ENCODE data around the gene JOSD2.
A peak's percentile ranks its signal among the peaks of the same experiment; 100 is the strongest.
"Not testable (repeated sequence)": the region's sequence is repeated elsewhere in the genome, so short reads cannot be mapped to it uniquely, and the experiment has no call there.

JOSD2 gene

DNA sequence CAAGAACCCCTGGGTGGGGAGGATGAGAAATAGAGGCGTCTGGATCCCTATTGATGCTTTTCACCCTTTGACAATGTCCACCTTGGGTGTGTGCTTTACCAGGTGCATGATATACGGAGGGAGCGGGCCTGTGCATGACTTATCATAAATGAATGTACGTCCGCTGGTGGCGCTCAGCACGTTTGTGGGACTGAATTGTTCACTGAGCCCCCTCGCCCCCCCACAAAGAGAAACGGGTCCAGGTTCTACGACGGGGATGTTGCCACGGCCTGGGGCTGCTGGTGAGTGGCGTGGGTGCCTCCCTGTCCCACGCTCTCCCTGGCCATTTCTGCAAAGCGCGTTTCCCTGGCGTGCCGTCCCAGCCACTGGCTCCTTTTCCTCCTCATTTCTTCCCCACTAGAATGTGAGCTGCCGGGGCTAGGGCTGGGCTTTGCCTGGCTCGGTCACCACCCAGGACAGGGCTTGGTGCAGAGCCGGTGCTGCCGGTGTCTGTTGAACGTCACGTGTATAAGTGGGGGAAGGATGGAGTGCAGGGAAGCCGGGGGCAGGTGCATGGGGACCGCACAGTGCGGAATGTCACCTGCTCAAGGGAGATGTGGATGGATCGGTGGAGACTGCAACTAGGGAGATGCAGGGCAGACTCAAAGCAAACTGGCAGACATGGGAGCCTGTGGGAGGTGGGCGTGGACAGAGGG is 35.7 kb upstream of the JOSD2 start:
- no peak for DNase-seq

DNA sequence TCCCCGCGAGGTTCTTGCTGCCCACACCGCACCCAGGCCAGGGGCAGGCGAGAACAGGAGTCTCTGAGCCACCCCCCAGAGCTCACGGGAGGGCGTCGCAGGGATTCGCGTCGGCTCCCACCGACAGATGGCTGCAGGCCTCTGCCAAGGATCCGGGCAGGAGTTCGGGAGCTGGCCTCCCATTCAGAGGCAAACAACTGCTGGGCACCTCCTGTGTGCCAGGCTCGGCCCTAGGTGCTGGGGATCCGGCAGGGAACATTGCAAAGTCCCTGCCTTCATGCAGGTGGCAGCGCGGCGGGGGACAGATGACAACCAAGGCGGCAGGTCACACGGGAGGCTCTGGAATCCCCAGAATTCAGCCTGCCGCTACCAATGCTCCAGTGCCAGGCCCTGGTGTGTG is 32.0 kb upstream of the JOSD2 start:
- no peak for DNase-seq

DNA sequence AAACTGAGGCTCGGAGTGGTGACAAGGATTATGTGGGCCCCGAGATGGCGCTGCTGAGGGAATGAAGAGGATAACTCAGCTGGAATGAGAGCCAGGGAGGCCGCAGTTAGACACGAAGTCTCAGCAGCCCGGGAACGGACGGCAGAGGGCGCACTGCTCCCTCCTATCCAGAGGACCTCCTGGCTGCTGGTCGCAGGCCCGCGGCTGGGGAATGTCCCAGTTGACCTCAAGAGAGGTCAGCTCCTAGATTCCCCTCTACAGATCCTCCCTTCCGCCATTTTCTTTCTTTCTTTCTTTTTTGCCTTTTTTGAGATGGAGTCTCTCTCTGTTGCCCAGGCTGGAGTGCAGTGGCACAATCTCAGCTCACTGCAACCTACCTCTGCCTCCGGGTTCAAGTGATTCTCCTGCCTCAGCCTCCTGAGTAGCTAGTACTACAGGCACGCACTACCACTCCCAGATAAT is 26.8 kb upstream of the JOSD2 start:
- DNase-seq, result peak; percentile 55

GRCh38 chr19:50537306-50537685 is 26.3 kb upstream of the JOSD2 start:
- DNase-seq, result no peak

- no peak for DNase-seq
These were observed 25.8 kb upstream of the JOSD2 start for GRCh38 chr19:50536662-50537305.

DNA sequence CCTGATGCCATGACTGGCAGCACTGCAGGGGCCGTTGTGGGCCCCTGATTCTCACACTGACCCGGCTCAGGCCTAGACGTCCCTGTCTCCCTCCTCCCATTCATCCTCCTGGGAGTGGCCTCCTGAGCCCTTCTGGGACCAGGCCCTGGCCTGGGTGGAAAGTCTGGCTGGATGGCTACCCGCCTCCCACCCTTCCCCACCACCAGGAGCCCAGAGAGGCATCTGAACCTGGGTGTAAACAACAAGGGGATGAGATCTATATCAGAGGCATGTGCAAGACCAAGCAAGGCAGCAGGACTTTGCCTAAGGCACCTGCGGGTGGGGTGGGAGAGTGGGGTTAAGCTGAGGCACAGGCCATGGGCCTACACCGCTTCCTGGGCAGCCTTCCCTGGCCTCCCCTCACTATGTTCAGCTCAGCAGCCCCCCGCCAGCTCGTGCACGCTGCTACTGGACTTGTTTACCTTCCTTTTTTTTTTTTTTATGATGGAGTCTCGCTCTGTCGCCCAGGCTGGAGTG is 24.7 kb upstream of the JOSD2 start:
- DNase-seq, result no peak

DNA sequence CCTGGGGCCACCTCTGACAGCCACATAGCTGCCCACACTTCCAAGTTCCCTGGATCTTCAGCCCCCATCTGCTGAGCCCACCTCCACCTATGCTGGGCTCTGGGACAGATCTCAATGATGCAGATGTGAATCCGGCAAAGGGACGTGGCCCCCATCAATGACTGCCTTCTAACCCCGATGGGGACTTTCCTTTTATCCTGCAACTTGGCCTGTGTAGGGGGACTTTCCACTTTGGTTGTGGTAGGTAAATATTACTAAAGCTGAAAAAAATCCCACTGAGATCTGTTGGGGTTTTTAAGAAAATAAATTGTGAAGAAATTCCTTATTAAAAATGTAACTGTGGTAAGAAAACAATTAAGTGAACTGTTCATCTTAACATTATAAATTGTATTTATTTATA is 23.5 kb upstream of the JOSD2 start:
- DNase-seq, result no peak

- DNase-seq, result no peak
These were observed 22.0 kb upstream of the JOSD2 start for GRCh38 chr19:50532952-50533351.

DNA sequence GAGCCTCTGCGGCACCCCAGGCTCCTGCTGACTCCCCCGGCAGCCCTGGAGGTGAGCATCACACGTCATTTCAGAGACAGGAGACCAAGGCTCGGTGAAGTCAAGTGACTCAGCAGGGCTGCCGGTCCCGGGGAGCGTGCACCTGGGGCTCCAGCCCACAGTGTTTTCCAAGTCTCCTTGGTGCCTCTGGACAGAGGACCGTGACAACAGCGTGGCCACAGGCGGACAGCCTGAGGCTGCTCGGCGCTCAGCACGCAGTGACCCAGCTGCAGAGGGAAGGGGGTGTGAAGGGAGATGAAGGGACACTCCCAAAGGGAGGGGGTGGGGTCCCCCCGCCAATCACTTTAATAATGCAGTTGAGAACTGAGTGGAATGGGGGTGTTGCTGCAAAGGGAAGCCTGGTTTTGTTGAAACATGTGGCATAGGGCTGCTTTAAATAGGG is 20.2 kb upstream of the JOSD2 start:
- no peak for DNase-seq

- DNase-seq, result not testable (repeated sequence)
These were observed 17.1 kb upstream of the JOSD2 start for GRCh38 chr19:50528052-50528451.

DNA sequence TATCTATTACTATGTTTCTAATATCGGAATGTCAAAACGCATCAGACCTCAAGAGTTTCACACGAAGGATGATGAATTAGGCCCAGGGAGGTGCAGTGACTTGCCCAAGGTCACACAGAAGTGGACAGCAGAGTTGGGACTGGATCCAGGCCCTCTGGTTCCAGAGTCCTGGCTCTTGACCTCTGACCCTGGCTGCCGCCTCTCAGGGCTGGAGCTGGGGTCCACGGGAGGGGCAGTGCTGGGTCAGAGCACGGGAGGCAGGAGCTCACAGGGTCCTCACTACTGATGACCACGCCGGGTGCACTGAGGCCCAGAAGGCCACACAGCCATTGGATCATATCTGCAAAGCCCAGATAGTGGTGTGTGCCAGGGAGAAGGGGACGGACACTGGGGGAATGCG is 11.9 kb upstream of the JOSD2 start:
- DNase-seq, result no peak

- DNase-seq, result no peak
These were observed 10.0 kb upstream of the JOSD2 start for GRCh38 chr19:50520822-50521465.

DNA sequence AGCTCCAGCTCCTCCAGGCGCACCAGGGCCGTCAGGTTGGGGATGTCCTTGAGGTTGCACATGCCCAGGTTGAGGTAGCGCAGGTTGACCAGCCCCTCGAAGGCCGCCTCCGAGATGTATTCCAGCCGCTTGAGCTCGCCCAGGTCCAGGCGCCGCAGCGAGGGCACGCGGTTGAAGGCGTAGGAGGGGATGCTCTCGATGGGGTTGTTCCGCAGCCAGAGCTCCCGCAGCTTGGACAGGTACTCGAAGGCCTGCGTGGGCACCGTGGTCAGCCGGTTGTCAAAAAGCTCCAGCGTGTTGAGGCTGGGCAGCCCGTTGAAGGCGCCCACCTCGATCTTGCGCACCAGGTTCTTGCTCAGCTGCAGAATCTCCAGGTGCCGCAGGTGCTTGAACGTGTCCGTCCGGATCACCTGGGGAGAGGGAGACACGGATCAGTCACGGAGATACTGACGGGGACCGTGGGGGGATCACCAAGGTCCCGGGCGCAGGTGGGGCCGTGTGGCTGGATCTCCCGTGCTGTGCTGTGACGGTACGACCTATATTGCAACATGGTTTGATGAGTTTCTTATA is 8.1 kb upstream of the JOSD2 start:
- no peak for DNase-seq

GRCh38 chr19:50518091-50519005 is 7.4 kb upstream of the JOSD2 start:
- no peak for DNase-seq

DNA sequence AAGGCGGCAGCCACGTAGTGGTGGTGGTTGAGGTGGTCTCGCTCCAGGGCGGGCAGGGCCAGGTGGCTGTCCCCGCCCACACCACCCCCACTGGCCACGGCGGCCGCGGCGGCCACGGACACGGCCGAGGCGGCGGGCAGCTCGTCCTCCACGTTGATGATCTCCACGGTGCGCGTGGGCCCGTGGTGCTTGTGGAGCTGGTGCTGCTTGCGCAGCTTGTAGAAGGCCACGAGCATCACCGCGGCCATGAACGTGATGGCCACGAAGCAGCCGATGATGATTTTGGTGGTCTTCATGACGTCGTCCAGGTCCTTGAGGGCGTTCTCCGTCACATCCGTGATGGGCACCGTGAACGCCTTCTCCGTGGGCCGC is 6.7 kb upstream of the JOSD2 start:
- no peak for DNase-seq

DNA sequence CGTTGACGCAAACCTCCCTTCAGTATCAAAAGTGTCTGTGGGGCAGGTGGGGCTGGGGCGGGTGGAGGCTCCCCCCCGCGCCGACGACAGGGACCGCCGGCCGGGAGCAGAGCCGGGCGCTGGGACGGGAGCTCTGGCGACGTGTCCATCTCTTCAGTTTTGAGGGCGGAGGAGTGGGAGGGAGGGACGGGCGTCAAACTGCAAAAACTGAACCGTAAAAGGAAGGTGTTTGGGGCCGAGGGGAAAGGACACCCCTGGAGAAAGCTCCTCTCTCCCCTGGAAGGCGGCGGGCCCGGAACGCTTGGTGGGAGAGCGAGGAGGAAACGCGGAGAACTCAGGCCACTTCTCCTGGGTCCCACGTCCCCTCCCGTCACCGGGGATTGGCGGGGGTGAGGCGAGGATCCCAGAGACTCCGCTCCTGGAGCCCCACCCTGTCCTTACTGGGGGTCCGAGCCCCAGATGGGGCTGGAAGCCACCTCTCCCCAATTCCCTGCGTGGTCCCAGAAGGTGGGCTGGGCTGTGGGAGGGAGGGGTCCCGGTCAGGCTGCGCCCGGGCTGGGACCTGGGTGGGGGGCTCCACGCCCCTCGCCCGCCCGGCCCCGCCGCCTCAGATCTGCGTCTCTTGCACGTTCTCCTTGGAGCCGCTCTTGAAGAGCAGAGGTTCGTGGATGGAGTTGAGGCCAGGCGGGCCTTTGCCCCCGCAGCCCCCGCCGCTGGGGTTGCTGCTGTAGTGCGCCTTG is 6.1 kb upstream of the JOSD2 start:
- DNase-seq, result no peak

- no peak for DNase-seq
These were observed 5.5 kb upstream of the JOSD2 start for GRCh38 chr19:50516456-50516855.

DNA sequence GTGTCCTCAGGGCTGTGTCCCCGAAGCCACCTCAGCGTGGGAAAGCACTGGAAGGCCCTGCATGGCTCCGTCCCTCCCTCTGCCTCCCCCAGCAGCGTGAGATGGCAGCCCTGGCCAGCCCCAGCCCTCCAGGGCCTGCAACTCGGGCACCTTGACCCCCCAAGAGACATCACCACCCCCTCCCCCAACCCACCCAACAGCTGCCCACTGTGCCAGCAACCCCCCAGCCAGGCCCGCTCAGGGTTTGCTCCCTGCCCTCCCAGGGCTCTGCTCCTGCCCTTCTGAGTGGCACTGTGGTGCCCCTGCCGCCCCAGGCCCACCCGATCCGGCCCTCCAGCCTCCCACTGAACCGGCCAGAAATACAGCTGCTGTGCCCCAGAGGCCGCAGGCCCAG is 4.2 kb upstream of the JOSD2 start:
- DNase-seq, result no peak

GRCh38 chr19:50514346-50515167 is 3.6 kb upstream of the JOSD2 start:
- DNase-seq, result peak; percentile 88

- DNase-seq, result no peak
These were observed 2.9 kb upstream of the JOSD2 start, which contains the start of gene ASPDH for GRCh38 chr19:50513746-50514345. Gene ASPDH (minus strand): TSS chr19:50513913. CDS start chr19:50513823, 90 bp downstream.

Measured in NCI-H1105 (cell line).